RWPE2 (cell line): ENCODE results near the gene TLX1.
A peak's percentile ranks its signal among the peaks of the same experiment; 100 is the strongest.

ENCODE experiments used
- ATAC-seq: fragments of 200-7000 bp; cut with Tn5 transposase; 3 replicates; pipeline ENCODE4 v1.9.1; 2021; ENCODE audit warnings: low read depth
- DNase-seq: peaks from one replicate; pipeline ENCODE4 v3.0.0-alpha.2; 2020; ENCODE audit warnings: low spot score
- H3K27ac ChIP-seq: fragments of 450-650 bp; 2 replicates; pipeline ENCODE4 v1.5.1; 2017; ENCODE audit warnings: mild to moderate bottlenecking; ENCODE audit not compliant: poor library complexity, severe bottlenecking
- H3K27me3 ChIP-seq: fragments of 250-450 bp; sonication (Bioruptor Pico); 2 replicates; pipeline ENCODE4 v1.5.1; 2021; ENCODE audit warnings: mild to moderate bottlenecking, moderate library complexity; ENCODE audit not compliant: insufficient read depth, poor library complexity, severe bottlenecking
- H3K36me3 ChIP-seq: fragments of 250-450 bp; sonication (Bioruptor Pico); 2 replicates; pipeline ENCODE4 v1.5.1; 2020; ENCODE audit warnings: low read depth, mild to moderate bottlenecking, moderate library complexity
- H3K4me1 ChIP-seq: fragments of 250-450 bp; sonication (Bioruptor Pico); 2 replicates; pipeline ENCODE4 v1.5.1; 2021; ENCODE audit warnings: mild to moderate bottlenecking, moderate library complexity; ENCODE audit not compliant: insufficient read depth, poor library complexity, severe bottlenecking
- H3K4me3 ChIP-seq: fragments of 250-450 bp; sonication (Bioruptor Pico); 2 replicates; pipeline ENCODE4 v1.5.1; 2021; ENCODE audit warnings: mild to moderate bottlenecking, moderate library complexity; ENCODE audit not compliant: severe bottlenecking
- H3K9me3 ChIP-seq: fragments of 250-450 bp; sonication (Bioruptor Pico); 2 replicates; pipeline ENCODE4 v1.5.1; 2021; ENCODE audit warnings: mild to moderate bottlenecking, moderate library complexity; ENCODE audit not compliant: severe bottlenecking
- CTCF ChIP-seq: fragments of 450-650 bp; IDR thresholded peaks from one replicate; pipeline ENCODE4 v1.5.1; 2017; ENCODE audit warnings: mild to moderate bottlenecking, moderate library complexity; ENCODE audit not compliant: poor library complexity, severe bottlenecking

Gene TLX1

GRCh38 chr10:101116754-101117153 lies 14.3 kb upstream of the TLX1 start:
- ATAC-seq (no peak), DNase-seq (no peak)
- TF ChIP-seq CTCF, result no peak
- Histone ChIP-seq H3K4me3 (no peak overlapping the region), H3K4me1 (no peaks in the 10 kb centered on the region), H3K9me3 (no peaks in the 10 kb centered on the region), H3K27ac (no peak overlapping the region), H3K27me3 (peaks cover 19% of the 10 kb centered on the region), H3K36me3 (no peaks in the 10 kb centered on the region)

GRCh38 chr10:101118031-101118430 lies 13.1 kb upstream of the TLX1 start:
- H3K9me3 ChIP-seq, result no peaks in the 10 kb centered on the region
- H3K4me3 ChIP-seq, result no peak overlapping the region
- H3K27me3 ChIP-seq, result peaks cover 32% of the 10 kb centered on the region
- no peaks in the 10 kb centered on the region for H3K36me3 ChIP-seq
- ATAC-seq (no peak), DNase-seq (no peak)
- no peak for TF ChIP-seq CTCF
- H3K4me1 ChIP-seq, result no peaks in the 10 kb centered on the region
- no peak overlapping the region for H3K27ac ChIP-seq

- ATAC-seq, result no peak
- Histone ChIP-seq H3K9me3 (no peaks in the 10 kb centered on the region), H3K27me3 (peaks cover 44% of the 10 kb centered on the region), H3K36me3 (no peaks in the 10 kb centered on the region), H3K27ac (no peak overlapping the region), H3K4me1 (no peaks in the 10 kb centered on the region), H3K4me3 (no peak overlapping the region)
- DNase-seq, result no peak
- no peak for TF ChIP-seq CTCF
Observed at GRCh38 chr10:101120520-101120883, 10.6 kb upstream of the TLX1 start.

GRCh38 chr10:101120884-101121653 lies 10.0 kb upstream of the TLX1 start:
- Histone ChIP-seq H3K4me3 (peak overlapping the region; percentile 19), H3K4me1 (no peaks in the 10 kb centered on the region), H3K27me3 (peaks cover 47% of the 10 kb centered on the region), H3K36me3 (no peaks in the 10 kb centered on the region), H3K9me3 (no peaks in the 10 kb centered on the region), H3K27ac (no peak overlapping the region)
- no peak for TF ChIP-seq CTCF
- DNase-seq (no peak), ATAC-seq (no peak)

GRCh38 chr10:101121654-101122031 lies 9.5 kb upstream of the TLX1 start:
- Histone ChIP-seq H3K36me3 (no peaks in the 10 kb centered on the region), H3K27me3 (peaks cover 53% of the 10 kb centered on the region), H3K27ac (no peak overlapping the region), H3K4me3 (no peak overlapping the region), H3K9me3 (no peaks in the 10 kb centered on the region), H3K4me1 (no peaks in the 10 kb centered on the region)
- ATAC-seq (no peak), DNase-seq (no peak)
- TF ChIP-seq CTCF, result no peak
